ENCODE measurements around the gene NELFE. TPM values are rescaled to one million over a fixed set of nuclear protein-coding genes. Genes with fewer than 3 reads are reported as not detected.

The NELFE gene
- total and polyA plus RNA-seq, 2 of the 13 experiments (the other 11 are each of a cell fraction or from before 2014, with no cell fraction given) = 51.3 to 69.8 TPM

- TF ChIP-seq ZNF772 (CRISPR knock-in tag; IDR thresholded peaks at IDR 0.05) = no peak; the same call in 1 of the 2 replicates
- peak; percentile 63 for TF ChIP-seq HIVEP1 (CRISPR knock-in tag; IDR thresholded peaks at IDR 0.05)
- peak; percentile 95 for TF ChIP-seq ZSCAN21 (CRISPR knock-in tag; IDR thresholded peaks at IDR 0.05; ENCODE audit: borderline replicate concordance)
- peak; percentile 78; the same call in 1 of the 2 replicates for TF ChIP-seq HOXA5 (CRISPR knock-in tag; IDR thresholded peaks at IDR 0.05)
- TF ChIP-seq RBAK (CRISPR knock-in tag; IDR thresholded peaks at IDR 0.05) = peak; percentile 53; the same call in 1 of the 2 replicates
- TF ChIP-seq NRL (CRISPR knock-in tag; IDR thresholded peaks at IDR 0.05; ENCODE audit: borderline replicate concordance) = no peak; the same call in 1 of the 2 replicates
- TF ChIP-seq CCAR2 (optimal IDR thresholded peaks at IDR 0.05; ENCODE audit: low read depth, low read length) = peak; percentile 89
- peak; percentile 45; the same call in 1 of the 2 replicates for TF ChIP-seq TFDP2 (CRISPR knock-in tag; IDR thresholded peaks at IDR 0.05)
- peak; percentile 91; the same call in 1 of the 2 replicates for TF ChIP-seq CHD4 (IDR thresholded peaks at IDR 0.05; ENCODE audit: borderline replicate concordance, low read length)
- TF ChIP-seq ZIK1 (CRISPR knock-in tag; IDR thresholded peaks at IDR 0.05; ENCODE audit: borderline replicate concordance, low read depth) = no peak; the same call in 1 of the 2 replicates
- peak; percentile 35; the same call in 1 of the 2 replicates for TF ChIP-seq ZNF451 (CRISPR knock-in tag; IDR thresholded peaks at IDR 0.05)
- no peak for TF ChIP-seq ZNF839 (CRISPR knock-in tag; IDR thresholded peaks at IDR 0.05; ENCODE audit: borderline replicate concordance)
- TF ChIP-seq ZBTB26 (CRISPR knock-in tag; IDR thresholded peaks at IDR 0.05; ENCODE audit: borderline replicate concordance) = 0 out of 2 replicates have a peak, but pooled peaks have one; percentile 53
- TF ChIP-seq ZXDC (CRISPR knock-in tag; IDR thresholded peaks at IDR 0.05) = no peak
- TF ChIP-seq RARG (CRISPR knock-in tag; IDR thresholded peaks at IDR 0.05; ENCODE audit: low read depth) = peak; percentile 62; the same call in 1 of the 2 replicates
- TF ChIP-seq ZNF569 (CRISPR knock-in tag; IDR thresholded peaks at IDR 0.05; ENCODE audit: borderline replicate concordance) = peak; percentile 45; the same call in 1 of the 2 replicates
- no peak for TF ChIP-seq CBX2 (IDR thresholded peaks at IDR 0.05; ENCODE audit: low read depth, low read length)
- no peak for TF ChIP-seq CBX2 (CRISPR knock-in tag; IDR thresholded peaks at IDR 0.05; ENCODE audit: low read depth)
- TF ChIP-seq PAXIP1 (CRISPR knock-in tag; conservative IDR thresholded peaks at IDR 0.05) = peak; percentile 100
These were observed 13.0 kb downstream of the NELFE start, which contains the start of gene CFB (continued) for GRCh38 chr6:31945507-31946369.
